ENCODE results near the gene HLF.

HLF gene, protein sequence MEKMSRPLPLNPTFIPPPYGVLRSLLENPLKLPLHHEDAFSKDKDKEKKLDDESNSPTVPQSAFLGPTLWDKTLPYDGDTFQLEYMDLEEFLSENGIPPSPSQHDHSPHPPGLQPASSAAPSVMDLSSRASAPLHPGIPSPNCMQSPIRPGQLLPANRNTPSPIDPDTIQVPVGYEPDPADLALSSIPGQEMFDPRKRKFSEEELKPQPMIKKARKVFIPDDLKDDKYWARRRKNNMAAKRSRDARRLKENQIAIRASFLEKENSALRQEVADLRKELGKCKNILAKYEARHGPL

DNA sequence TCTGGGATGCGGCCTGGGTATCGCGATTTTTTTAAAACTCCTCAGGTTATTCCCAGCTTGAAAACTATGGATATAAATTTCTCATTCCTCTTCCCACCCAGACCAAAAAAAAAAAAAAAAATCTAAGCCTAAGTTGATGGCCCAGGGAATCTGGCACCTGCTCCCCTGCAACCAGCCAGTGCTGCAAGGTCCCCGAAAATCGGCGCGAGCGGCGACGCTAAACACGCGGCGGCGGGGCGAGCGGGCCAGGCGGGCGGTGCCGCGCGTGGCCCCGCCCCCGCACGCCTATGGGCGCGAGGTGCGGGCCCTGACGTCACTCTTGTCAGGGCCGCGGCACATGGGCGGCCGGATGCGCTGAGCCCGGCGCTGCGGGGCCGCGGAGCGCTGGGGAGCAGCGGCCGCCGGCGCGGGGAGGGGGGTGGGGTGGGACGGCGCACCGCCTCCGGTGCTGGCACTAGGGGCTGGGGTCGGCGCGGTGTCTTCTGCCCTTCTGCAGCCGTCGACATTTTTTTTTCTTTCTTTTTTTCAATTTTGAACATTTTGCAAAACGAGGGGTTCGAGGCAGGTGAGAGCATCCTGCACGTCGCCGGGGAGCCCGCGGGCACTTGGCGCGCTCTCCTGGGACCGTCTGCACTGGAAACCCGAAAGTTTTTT is at the start of gene HLF:
HLF (plus strand) TSS at position 316 of the 654 bp plus-strand sequence. CDS start 525 bp downstream, outside the sequence.
- DNase-seq, result peak; percentile 48 to 58

DNA sequence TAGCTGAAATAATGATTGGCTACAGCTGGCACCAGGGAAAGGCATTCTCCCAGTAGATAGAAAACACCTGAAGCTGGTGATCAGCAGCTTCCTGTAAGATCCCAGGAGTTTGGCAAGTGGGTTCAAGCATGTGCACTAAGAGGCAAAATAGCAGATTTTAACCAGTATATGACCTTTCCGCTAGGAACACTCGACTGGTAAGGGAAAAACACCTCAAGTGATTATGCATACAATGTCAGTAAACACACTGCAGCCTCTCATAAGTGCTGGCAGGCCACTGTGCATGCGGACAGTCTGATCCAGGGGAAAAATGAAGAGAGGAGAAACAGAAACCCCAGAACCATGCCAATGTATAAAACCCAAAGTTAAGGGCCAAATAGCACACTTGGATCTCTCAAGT is 49.0 kb upstream of the HLF start:
- no peak for DNase-seq

DNA sequence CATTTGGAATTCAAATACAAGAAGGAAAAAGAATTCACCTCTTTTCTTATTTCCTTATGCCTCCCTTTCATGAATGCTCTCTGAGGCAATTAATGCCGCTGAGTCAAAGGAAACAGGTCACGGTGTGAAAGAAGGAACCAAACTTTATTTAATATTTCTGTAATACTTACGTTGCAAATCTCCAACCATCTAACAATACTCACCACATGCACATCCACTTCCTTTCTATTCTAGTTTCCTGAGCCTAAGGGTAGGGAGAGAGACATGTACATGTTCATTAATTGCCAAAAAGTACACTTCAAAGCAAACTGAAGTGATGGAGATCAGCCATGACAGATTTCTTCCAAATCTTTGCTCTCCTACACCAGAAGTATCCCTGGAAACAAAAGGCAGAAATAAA is 47.9 kb upstream of the HLF start:
- no peak for DNase-seq

DNA sequence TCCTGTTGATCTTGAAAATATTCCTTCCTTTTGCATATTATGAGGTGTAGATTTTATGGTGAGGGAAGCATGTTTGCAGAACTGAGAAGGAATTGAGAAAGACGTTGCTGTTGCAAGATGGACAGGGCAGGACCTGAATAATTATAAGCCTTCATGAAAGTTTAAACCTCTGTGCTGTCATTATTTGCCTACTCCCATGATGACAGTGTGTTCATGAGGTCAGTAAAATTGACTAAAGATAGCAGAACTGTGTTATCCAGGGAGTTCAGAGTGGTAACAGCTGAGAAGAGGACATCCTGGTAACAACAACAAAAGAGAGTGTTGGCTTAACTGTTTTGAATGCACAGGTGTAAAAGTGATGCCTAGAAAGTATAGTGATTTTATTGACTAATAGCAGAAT is 45.3 kb upstream of the HLF start:
- DNase-seq, result no peak

DNA sequence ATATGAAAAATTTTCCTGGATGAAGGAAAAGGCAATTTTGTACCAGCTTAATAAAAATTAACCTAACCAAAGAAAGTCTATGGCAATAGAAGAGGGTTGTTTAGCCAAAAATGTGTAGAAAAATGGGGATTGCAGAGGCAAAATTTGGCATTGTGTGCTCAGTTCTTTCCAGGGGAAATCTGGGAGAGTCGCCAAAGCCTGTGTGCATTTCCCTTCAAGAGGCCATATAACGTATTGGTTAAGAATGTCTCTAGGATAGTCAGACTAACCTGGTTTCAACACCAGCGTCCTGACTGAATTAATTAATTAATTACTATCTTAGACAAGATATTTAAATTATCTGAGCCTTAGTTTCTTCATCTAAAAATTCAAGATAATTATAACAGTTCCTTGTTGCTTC is 44.8 kb upstream of the HLF start:
- no peak for DNase-seq

DNA sequence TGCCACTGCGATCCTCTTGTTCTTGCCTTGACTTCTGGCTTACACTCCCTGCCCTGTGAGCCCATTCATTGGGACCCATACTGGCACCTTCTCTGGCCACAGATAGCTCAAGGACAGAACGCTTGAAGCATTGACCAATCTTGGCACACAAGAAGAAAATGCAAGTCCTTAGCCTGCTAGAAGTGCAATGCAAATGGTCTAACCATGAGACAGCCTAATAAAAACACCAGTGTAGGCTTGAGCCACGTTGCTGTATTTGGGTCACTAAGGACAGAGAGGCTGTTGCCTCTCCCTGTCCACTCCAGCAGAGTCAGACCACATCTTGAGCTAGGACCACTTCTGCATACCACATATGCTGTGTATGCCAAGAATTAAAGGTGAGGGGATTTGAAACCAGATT is 41.2 kb upstream of the HLF start:
- no peak for DNase-seq

DNA sequence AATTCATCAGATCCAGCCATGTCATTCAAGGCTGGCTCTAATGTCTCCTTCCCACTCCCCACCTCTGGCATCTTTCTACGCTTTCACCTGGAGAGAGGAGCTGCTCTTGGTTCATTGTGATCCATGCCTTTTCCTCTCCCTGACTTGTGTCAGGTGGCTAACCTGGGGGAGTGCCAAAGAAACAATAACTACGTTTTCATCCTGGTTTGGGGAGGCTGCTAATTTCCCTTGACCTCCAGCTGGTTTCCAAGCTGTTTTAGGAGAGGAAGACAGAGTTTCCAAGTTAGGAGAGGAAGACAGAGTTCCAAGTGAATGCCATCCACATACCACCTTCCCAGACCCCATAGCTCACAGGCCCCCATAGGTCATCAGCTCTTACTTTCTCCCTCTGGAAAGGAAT is 40.0 kb upstream of the HLF start:
- DNase-seq, result peak in 1 of 2 experiments; percentile 79

DNA sequence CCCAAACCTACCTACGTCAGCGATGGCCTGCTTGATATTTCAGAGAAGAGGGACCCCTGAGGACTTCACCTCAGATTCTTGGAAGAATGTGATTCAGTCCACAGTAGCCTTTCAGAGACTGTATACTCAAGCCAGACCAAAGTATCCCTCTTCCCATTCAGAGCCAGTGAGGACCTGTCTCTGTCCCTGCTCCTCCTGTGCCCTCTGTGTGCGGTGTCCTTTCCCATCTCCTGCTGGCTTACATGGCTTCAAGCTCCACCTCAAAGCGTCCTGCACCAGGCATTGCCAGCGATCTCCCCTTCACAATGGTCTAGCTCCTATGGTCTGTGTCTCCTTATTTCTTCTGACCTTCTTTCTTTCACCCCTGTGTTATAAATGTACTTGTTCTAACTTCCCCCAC is 39.5 kb upstream of the HLF start:
- no peak for DNase-seq

DNA sequence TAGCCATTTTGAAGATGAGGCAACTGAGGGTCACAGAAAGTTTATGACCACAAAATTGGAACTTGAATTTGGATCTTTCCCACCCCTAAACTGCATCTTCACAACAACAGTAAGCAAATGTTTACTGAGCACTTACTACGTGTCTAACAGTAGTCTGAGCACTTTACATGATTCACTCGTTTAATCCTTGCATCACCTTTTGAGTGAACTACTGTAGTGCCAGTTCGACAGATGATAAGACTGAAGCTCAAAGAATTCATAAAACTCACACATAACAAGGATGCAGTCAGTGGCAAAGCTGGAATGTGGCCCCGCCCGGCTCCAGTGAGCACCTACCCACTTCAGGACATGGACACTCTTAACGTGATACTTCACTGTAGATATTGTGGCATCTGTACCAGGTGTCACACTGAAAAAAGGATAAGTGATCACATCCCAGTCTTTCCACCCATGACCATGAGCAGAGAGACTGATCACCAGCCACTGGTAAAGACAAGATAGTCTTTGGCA is 36.0 kb upstream of the HLF start:
- no peak for DNase-seq

DNA sequence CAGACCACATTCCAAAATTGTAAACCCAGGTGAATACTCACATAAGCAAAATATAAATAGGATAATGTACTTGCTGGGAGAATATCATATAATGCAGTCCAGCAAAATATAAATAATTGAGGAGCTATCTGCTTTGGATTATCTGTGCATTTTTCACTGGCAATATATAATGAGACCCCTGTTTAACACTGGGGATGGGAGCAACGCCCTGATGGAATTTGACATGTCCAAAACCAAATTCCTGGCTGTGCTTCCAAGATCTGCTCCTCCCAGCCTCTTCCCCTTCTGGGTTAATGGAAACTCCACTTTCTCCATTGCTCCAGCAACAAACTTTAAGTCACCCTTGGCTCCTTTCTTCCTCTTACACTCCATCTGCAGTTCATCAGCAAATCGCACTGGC is 35.5 kb upstream of the HLF start:
- DNase-seq, result no peak

DNA sequence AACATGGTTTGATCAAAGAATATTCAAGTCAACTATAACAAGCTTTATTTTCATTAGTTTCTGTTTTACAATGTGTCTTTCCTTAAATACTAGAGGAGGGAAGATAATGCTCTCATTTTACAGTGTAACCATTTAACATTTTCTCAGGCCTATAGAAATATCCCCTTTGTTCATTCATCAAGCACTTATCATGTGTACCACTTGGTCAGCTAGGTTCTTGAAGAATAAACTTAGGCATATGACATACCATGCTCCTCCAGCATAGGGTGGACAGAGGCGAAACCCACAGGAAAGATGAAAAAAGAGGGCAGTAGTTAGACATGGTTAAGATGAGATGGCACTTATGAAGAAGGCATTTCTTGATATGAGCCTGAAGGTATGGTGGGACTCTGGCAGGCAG is 34.0 kb upstream of the HLF start:
- DNase-seq, result no peak

DNA sequence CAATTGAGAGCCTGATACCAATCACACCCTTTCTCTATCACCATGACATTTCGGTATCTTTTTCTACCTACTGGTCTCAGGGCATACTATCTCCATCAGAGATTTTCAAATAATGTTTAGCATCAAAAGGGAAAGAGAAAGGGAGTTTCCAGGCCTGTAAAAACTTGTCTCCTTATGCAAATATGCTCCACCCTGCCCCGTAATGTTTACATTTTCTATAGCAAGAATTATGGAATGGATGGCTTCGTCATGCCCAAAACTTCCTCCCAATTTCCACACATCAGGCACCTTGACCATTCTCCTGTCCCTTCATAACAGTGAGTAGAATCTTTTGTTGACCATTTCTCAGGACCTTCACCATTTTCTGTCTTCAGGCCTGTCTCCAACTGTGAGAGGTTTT is 30.9 kb upstream of the HLF start:
- no peak for DNase-seq

DNA sequence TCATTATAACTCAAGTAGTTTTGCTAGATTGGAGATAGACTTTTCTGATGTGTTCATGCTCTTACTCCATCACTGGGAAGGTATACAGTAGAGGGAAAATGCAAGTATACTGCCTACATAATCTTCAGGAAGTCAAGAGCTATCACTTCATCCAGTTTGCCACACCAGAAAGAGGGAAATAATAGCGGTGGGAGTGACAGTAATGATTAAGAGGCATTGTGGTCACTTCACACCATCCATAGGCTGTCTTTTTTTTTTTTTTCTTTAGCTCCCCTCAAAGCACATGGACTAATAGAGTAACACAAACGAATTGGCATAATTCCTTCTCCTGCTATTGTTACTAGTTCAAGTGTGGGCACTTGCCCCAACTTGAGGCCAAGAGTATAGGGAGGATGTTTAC is 28.4 kb upstream of the HLF start:
- no peak for DNase-seq

DNA sequence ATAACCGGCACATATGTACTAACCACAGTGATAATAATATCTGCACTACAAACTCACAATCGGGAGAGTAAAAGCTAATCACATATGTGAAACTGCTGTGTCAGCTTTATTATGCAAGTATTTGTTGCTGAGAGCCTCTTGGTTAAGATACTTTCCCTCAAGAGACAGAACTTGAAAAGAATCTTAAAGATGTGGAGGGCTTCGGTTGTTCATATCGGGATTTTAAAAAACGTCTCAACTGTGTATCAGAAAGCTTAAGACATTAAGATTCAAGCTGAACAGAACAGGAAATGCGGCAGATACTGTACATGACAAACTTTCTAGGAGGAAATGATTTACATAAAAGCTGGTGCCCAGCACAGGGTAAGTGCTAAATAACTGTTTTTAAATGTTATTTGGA is 27.5 kb upstream of the HLF start:
- DNase-seq, result no peak

DNA sequence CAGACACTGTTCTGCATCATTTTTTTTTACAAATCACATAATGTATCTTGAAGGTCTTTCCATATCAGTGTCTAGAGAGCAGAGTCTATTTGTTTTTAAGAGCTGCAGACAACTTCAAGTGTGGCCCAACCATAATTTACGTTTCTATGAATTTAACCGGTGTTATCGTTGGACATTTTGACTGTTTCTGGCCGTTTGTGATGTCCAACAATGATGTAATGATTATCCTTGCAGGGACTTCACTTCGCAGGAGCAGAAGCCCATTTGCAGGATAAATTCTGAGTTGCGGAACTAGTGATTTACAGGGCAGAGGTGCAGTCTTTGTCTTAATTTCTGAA is 26.9 kb upstream of the HLF start:
- DNase-seq, result peak in 1 of 2 experiments; percentile 51

DNA sequence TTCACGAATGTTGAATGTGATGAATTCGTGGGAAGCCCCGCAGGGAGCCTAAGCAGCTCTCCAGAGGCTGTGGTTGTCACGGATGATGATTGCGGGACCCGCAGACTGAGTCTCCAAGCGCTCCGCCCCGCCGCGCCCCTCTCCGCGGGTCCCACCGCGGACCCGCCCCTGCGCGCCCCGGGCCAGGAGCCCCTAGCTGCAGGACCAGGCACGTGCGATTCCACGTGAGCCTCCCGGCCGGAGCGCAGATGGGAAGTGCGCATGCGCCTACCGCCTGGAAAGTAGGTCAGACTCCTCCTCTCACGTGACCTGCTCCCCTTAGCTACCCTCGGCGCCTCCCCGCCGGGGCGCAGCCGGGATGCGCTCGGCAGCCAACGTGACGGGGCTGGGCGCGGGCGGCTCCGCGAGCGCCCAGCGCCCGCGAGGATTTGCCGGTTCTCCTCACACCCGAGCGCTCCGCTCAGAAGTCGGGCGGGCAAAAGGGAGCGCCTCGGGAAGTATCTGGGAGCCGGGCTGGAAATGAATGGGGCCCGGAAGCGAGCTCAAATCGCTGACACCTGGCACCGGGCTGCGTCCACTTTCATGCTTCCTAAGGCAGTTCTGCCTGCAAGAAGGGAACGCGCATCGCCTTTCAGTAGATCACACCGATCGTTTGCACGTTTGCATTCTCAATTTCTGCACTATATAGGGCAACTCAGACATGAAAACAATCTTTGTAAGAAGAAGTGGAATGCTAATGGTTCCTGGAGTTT is 26.4 kb upstream of the HLF start:
- peak; percentile 72 to 84 for DNase-seq

DNA sequence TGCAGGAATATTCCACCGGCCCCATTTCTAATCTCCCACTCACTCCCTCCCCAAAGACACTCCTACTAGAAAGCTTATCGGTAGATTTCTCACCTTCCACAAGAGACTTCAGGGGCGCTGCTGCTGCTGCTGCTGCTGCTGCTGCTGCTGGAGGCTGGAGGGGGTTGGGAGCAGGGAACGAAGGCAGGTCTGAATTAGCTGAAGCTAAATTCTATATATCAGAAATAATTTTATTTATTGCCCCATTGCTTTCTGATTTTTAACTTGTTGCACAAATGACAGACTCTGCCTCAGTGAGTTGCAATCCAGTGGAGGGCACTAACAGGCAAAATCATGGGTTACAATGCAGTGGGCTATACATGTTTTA is 25.8 kb upstream of the HLF start:
- DNase-seq, result no peak

DNA sequence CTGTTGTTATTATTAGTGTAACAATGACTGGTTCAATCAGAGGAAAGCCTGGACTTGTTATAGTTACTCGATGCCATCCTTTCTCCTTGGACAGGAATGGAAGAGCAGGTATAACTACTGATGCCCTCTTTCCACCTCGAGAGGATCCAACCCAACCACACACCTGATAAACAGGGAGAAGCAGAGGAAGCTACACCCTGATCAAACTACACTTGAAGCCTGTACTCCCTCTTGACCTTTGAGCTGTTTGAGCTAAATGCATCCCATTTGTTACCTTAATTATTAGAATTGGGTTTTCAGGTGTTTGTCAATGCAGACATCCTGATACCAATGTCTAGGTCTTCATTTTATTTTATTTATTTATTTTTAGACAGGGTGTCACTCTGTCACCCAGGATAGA is 23.7 kb upstream of the HLF start:
- no peak for DNase-seq

DNA sequence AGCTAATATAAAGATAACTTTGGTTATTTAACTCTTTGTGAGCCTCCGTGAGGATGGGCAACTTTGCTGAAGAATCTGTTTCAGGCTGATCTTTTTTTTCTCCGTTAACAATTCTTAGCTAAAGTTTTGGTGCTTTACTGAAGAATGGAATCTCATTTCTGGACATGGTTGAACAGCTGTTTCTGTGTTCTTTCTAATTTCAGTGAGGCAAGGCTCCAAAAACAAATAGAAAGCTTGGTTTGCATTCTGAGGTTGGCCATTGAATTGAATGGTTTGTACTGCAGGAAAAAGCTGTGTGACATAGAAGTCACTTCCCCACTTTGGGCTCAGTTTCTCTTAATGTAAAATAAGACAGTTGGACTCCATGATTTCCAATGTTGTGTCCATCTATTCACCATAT is 22.3 kb upstream of the HLF start:
- DNase-seq, result no peak

DNA sequence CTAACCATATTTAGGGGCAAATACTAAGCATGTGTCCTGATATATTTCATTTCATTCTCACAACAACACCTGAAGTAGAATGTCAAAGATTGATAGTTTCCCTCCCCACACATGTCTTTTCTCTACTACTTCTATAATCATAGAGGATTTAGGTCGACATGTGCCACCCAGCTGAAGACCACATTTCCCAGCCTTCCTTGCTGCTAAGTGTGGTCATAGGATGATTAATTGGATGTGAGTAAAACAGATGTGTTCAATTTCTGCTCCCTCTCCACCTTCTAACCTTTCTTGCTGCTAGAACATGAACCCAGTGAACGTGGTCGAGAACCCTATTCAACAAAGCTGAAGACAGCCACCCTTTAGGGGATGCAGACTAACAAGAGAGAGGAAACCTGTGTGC is 18.8 kb upstream of the HLF start:
- DNase-seq, result no peak

DNA sequence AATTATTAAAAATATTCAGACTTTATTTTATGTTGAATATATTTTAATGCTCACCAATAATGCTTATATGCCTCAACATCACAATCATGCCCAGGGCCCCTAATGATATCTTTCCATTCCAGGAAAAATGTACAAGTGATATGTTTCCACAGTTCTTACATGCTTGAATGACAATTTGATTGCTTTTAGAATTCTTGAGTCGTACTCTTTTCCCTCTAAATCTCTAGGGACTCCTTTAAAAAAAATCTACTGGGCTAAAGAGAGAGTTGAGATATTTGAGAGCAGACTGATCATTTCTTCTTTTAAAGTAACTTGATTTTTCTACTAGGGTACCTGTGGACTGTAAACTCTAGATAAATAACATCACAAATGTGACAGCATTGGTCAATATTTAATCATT is 18.2 kb upstream of the HLF start:
- DNase-seq, result no peak

DNA sequence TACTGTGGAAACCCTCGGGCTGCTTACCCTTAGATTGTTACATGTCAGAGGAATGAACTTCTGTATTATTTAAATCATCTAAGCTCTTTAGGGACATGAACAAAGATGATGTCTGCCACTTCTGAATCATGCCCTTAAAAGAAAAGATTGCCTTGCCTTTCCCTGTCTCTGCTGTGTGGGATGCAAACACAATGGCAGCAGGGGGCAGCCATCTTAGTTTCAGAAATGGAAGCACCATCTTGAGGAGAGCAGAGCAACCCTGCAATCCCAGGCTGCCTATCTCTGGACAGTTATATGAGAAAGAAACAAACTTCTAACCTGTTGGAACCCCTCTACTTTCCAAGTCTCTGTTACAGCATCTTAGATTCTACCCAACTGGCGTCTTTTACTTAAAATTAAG is 16.7 kb upstream of the HLF start:
- DNase-seq, result no peak

DNA sequence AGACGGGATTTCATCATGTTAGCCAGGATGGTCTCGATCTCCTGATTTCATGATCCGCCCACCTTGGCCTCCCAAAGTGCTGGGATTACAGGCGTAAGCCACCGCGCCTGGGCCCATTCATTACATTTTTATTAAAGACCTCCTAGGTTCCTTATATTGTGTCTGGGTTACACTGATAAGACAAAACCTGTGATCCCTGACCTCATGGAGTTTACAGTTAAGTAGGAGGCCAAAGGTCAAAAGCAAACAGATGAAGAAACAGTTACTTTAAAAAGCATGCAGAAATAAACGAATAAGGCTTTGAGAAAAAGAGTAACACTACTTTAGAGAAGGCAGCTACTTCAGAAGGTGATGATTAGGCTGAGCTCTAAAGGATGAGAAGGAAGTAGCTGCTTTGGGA is 14.9 kb upstream of the HLF start:
- DNase-seq, result no peak

DNA sequence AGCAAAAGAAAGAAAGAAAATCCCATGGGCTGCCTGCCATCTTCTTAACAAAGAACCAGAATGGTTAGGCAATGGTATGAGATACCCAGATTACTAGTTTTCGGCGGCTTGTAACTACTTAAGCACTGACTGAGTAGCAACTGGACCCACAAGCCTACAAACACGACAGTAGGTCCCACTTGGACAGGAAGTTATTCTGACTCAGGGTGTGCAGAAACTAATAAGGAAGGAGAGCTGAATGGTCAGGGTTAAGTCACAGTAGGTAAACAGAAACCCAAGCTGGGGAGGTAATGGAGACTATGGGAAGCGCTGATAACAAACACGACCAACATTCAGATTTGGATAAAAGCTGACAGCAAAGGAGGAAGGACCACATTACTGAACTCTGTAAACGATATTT is 10.4 kb upstream of the HLF start:
- no peak for DNase-seq

All from cerebellar nuclear complex (tissue), 1 donor.